Fibroblast of mammary gland (primary cell): Measurements from ENCODE around the gene EPS8L3.

ENCODE experiments used
- DNase-seq: peaks from one replicate; pipeline ENCODE4 v3.0.0-alpha.2; 2010; ENCODE audit warnings: low read depth
- H3K4me3 ChIP-seq: 2 replicates; pipeline ENCODE4 v1.5.1; 2011; ENCODE audit warnings: low read depth, mild to moderate bottlenecking, low read length, moderate library complexity; ENCODE audit not compliant: control insufficient read depth
- CTCF ChIP-seq: conservative IDR thresholded peaks from 2 replicates; pipeline ENCODE4 v1.5.1; 2011; ENCODE audit warnings: low read depth, low read length, inconsistent platforms; ENCODE audit not compliant: control insufficient read depth, insufficient read depth

EPS8L3 gene

GRCh38 chr1:109732390-109732881 is 31.3 kb downstream of the EPS8L3 start:
- no peak for DNase-seq
- no peak for TF ChIP-seq CTCF

DNA sequence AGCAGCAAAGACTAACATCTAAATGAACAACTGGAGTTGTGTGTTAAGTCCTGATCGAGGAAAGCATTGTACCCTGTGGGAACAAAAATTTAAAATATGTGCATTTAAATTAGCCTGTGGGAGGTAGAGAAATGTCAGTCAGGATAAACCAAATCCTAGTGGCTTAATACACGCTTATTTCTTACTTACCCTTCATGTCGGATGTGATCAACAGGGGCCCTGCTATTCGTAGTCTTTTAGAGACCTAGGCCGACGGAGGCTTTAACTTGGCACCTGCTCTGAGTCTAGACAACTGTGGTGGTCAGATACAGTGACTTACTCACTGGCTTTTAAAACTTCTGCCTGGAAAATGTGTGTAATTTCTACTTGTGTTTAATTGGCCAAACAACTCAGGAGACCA is 33.1 kb downstream of the EPS8L3 start:
- no peak for TF ChIP-seq CTCF
- DNase-seq: no peak
- H3K4me3 ChIP-seq: no peak overlapping the region

More at GRCh38 chr1:109732390-109732881, 31.3 kb downstream of the EPS8L3 start:
- no peak overlapping the region for H3K4me3 ChIP-seq

- no peak overlapping the region for H3K4me3 ChIP-seq
- no peak for DNase-seq
- no peak for TF ChIP-seq CTCF
Measured at GRCh38 chr1:109728870-109729269, 34.9 kb downstream of the EPS8L3 start.

DNA sequence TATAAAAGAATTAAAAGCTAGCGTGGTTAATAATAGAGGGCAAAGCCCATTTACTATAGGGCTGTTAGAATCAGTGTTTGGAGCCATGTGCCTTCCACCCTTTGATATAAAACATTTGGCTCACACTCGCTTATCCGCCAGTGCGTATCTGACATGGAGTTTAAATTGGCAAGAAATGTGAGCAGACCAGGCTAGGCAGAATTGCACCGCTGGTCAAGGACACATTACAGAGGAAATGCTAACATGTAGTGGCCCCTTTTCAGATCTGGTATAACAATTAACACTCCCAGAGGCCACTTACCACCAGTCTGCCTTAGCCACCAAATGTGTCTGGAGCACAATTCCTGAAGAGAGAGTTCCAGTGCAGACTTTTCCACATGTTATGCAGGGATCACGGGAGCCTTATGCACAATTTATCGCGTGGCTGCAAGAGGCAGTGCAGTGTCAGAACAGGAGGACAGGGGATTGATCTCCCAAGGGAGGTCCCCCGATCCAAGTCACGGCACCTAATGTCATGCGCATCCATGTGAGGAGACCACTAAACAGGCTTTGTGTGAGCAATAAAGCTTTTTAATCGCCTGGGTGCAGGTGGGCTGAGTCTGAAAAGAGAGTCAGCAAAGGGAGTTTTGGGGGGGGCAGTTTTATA is 36.9 kb downstream of the EPS8L3 start:
- H3K4me3 ChIP-seq: no peak overlapping the region
- DNase-seq: no peak
- no peak for TF ChIP-seq CTCF

DNA sequence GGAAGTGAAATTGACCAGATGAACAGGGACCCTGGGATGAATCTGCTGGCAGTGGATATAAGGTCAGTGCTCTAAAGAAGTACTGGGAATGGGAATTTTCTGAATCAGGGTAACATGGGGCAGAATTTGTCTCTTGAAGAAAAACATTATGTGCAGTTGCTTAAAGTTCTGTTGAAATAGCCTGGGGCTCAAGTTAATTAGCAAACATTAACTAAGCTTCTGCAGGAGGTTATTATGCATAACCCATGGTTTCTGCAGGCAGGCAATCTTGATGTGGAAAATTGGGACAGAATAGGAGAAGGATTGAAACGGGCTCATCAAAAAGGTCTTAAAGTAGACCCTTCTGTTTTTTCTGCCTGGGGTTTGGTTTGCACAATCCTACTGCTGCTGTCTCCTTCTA is 37.7 kb downstream of the EPS8L3 start:
- no peak overlapping the region for H3K4me3 ChIP-seq
- DNase-seq: no peak
- no peak for TF ChIP-seq CTCF

DNA sequence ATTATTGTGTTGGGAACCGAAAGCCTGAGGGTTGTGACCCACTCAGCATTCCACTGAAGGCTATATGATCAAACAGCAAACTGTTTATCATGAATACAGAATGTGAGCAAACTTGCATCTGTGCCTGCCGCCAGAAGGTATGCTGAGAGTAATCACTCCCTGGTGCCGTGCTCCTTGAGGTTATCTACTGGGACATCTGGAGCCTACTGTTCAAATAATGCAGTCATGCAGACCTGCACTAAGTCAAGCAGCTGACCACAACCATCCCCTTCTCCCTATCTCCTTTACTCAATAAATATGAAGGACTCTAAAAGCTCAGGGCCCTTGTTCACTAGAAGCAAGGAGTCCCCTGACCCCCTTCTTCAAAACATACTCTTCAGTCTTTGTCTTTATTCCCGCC is 38.2 kb downstream of the EPS8L3 start:
- DNase-seq: no peak
- no peak overlapping the region for H3K4me3 ChIP-seq
- no peak for TF ChIP-seq CTCF
